ENCODE measurements around the gene GP5. TPM values are rescaled to one million over a fixed set of nuclear protein-coding genes. Genes with fewer than 3 reads are reported as not detected.
A peak's percentile ranks its signal among the peaks of the same experiment; 100 is the strongest.

Gene GP5, protein sequence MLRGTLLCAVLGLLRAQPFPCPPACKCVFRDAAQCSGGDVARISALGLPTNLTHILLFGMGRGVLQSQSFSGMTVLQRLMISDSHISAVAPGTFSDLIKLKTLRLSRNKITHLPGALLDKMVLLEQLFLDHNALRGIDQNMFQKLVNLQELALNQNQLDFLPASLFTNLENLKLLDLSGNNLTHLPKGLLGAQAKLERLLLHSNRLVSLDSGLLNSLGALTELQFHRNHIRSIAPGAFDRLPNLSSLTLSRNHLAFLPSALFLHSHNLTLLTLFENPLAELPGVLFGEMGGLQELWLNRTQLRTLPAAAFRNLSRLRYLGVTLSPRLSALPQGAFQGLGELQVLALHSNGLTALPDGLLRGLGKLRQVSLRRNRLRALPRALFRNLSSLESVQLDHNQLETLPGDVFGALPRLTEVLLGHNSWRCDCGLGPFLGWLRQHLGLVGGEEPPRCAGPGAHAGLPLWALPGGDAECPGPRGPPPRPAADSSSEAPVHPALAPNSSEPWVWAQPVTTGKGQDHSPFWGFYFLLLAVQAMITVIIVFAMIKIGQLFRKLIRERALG
- 0.39 TPM for total RNA-seq

DNA sequence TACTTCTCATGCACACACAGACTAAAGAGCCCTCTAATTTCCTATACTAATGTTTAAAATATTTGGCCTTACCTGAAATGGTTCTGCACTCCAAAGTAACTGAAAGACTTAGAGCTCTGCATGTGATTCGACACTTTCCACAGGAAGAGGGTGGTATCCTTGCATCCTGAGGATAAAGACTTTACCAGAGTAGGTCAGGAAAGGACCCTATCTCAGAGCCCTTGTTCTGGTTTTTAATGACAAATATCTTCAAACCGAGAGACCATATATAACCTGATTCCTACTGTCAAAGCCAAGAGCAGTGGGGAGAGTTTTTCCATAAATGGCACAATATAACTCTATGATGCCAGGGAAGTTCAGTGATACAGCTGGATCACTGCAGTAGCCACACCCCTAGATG is at the start of gene GP5:
GP5 (minus strand) TSS at position 101 of the 400 bp plus-strand sequence. CDS start 984 bp downstream, outside the sequence.
- DNase-seq, result no peak

DNA sequence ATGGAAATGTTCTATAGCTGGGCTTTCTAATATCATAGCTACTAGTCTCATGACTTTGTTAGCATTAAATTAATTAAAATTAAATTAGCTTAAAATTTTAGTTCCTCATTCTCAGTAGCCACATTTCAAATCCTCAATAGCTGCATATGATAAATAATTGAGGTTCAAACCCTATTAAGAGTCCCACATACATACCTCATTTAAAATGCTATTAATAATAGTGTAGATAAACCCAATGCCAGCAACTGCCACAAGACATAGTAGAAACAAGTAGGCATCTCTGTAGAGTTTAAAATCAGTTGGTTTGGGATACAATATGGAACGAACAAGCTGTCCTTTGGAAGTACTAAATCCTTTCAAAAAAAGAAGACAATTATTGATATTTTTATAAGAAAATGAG is 48.6 kb upstream of the GP5 start:
- DNase-seq, result no peak

DNA sequence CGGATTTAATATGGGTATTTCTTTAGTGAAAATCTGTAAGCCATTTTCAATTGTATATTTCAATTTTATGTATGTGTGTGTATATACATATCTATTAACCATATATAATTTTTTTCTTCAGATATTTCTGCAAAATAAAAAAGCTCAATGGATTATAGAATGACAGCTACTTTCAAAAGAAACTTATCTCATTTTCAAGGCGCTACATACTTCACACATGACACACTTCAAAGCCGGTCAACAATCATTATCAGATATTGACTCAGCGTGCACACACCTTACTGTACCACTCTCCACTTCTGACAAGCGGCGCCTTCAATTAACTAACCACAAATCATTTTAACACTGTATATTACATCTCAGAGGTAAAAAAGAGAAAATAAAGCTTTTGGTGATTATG is 48.1 kb upstream of the GP5 start:
- DNase-seq, result no peak

DNA sequence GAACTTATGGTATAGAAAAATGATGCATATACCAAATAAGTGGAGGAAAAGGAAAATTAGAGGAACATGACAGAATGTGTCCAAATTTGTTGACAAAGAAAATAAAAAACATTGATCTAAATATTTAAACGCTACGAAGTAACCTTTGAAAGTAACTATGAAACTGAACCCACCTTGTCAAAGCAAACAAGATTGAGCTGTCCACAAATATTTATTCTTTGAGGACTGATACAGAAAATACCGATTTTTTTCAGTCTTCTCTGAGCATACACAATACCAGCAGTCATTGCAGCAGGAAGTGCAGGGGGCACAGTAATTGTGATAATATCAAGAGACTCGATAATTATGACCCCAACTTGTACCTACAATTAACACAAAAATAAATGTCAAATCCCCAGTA is 47.7 kb upstream of the GP5 start:
- DNase-seq, result no peak

DNA sequence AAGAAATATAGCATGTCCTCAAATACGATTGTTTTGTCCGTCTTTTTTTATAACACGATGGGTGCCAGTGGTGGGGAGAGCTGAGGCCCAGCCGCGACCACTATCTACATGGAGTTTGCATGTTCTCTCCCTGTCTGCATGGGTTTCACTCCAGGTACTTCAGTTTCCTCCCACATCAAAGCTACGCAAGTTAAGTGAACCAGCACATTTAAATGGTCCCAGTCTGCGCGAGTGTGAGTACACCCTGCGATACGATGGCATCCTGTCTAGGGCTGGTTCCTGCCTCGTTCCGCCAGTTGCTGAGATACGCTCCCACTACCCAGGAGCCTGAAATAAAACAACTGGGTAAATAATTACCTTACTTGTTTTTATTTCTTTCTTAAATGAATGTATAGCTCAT is 47.1 kb upstream of the GP5 start:
- DNase-seq, result no peak

DNA sequence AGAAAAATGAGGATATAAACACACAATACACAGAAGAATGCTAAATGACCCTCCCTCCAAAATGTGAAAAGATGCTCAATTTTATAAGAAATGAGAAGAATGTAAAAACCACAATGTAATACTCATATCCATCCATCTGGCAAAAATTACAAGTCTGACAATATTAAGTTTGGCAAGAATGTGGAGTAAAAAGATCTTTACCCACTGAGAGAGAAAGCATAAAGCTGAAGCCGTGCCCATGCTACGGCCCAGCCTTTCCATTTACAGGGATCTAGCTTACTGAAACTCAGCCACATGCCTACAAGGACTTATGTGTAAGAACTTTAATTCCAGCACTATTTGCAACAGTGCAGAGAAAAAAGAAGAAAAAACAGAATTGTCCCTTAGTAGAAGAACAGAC is 44.8 kb upstream of the GP5 start:
- no peak for DNase-seq

DNA sequence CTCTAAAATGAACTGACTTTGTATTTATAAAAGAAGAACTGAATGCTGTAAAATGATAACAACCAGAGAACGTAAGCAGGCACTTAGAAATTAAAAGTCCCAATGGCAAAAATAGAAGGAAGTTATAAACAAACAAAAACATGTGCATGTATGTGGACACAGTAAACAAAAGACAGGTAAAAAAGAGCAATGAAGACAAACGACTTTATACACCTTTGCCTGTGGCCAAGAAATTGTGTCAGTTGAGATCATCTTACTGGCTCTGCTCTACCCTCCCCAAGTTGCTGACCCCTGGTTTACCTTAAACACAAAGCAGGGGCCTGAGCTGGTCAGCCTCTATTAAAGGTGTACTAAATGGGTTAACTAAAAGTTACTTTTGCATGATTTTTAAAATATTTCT is 41.7 kb upstream of the GP5 start:
- no peak for DNase-seq

DNA sequence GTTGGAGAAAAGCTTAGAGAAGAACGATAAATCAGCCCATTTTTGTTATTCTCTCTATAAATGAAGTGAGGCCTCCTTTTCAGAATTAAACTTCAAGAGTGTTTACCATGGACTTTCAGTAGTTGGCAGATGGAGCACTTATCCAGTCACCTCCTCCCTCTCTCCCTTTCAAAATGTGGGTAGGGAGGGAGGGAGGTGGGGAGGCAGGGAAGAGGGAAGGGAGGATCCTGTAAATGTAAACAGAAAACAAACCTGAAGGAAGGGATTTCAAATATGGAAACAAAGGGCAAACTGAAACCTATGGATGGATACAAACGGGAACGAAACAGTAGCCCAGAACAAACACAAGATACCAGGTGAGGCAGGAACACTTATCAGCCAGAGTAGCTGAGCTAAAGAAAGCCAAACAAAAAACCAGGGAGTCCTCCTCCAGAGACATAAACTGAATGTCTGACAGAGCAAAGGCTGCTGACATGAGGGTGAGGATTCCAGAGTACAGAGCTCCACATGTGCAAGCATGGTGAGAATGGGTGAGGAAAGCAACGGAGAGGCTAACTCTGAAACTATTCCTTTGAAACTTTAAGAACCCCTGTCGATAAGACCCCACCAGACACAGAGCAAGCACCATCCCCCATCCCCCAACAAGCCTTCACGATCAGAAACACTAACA is 41.0 kb upstream of the GP5 start:
- DNase-seq, result no peak

DNA sequence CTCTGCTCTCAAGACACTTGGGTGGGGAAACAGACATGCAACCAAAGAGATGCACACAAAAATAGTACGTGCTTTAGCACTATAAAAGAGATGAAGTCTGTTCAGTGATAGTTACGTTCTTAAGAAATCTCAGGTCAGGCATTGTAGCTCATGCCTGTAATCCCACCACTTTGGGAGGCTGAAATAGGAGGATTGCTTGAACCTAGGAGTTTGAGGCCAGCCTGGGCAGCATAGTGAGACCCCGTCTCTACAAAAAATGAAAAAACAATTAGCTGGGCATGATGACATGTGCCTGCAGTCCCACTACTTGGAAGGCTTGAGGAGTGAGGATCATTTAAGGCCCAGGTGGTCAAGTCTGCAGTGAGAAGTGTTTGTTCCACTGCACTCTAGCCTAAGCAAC is 35.4 kb upstream of the GP5 start:
- no peak for DNase-seq

DNA sequence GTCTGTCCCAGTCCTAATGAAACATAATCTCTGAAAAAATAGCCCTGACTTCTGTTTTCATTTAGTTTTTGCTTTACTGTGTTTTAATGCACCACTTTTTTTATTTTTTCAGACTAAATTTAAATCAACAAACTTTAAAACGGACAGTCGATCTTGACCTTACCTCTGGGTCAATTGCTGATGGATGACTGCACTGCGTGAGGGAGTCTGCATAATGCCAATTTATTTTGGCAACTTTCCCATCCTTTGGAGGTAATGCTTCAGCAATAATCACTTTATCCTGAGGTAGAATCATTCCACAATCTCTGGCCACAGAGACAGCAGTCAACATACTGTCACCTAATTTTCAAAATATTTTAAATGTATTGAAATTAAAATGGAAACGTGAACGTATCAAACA is 32.5 kb upstream of the GP5 start:
- no peak for DNase-seq

DNA sequence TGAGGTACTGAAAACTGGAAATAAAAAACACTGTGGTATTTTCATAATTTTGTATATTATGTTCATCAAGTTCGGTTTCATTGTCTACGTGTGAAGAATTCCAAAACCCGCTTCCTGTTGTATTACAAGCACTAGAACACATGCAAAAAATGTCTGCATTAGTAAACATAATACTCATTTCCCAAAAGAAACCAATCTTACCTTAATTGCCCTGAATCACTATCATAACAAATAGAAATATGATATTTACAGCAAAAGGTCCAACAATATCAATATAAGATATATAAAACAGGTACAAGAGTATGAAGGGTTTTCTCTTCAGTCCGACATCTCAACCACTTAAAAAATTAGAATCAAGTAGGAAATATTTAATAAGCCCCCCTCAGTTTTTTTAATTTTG is 26.3 kb upstream of the GP5 start:
- DNase-seq, result no peak

DNA sequence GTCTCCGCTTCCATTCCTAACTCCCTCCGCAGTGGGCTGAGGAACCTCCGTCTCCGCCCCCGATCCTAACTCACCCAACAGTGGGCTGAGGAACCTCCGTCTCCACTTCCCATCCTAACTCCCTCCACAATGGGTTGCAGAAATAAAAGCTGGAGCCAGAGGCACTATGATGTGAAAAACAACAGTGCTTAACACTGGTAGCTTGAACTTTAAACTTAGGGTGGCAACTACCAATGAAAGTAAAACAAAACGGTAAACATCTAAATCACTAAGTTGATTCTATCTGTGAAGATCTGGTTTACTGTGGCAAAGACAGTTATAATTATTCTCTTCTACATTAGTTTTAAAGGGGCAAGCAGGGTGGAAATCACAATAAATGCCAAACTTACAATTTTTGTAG is 25.9 kb upstream of the GP5 start:
- DNase-seq, result no peak

DNA sequence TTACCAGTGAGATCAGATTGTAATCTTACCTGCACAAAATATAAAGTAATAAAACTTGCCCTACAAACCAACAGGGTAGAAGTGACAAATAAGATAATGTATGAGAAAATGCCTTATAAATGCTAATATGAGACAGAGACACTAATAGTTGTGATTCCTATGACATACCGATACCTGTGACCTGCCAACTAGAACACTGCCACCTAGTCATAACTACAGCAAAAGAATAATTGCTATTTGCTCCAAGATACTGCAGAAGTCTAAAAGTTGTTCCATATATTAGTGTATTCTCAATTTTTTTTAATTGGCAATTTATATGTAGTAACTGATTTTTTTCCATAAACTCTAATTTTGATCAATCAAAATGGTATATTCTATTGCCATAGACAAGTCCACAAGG is 25.3 kb upstream of the GP5 start:
- no peak for DNase-seq

DNA sequence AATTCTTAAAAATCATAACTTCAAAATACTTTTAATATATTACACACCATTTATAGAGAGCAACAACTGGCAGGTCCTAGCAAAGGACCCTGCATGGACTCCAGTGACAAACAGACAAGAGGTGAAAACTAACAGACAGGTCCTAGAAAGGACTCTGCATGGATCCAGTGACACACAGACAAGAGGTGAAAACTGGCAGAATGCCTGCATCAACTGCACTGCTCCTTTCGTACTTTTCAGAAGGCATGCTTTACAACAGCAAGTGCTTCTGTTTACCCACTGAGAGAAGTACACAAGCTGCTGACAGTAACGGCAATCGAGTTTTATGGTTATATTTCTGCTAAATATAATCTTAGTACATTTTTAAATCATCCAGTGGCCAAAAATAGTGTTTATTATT is 24.3 kb upstream of the GP5 start:
- no peak for DNase-seq

DNA sequence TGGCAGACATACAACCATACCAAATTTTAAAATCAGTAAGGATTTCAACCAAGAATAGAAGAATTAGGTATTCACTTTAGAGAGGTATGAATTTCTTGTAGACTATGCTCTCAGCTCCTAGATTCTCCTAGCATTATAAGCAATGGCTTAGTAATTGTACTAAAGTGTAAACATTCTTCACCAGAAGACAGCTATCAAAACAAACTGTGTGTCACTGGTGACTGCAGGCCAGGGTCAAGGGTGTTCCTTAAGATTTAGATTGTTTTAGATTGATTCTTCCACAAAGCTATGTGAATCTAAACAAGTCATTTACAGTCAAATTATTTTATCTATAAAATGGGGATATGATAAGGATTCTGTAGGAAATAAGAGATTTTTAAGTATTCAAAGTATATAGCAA is 23.1 kb upstream of the GP5 start:
- DNase-seq, result no peak

DNA sequence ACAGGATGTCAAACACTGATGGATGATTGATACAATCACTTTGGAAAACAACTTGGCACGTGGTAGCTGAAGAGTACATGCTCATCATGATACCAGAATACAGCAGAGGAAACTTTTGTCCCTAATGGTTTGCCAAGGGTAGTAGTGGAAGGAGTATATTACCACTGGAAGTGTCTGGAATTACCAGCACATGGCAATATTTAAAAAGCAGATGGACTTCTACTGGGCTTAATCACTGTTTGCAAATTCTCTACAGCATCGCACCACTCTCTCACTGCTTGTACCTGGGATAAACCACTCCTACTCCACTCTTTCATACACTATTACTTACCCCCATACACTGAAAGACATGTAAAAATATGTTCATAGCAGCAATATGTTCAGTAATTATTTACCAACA is 19.6 kb upstream of the GP5 start:
- DNase-seq, result no peak

DNA sequence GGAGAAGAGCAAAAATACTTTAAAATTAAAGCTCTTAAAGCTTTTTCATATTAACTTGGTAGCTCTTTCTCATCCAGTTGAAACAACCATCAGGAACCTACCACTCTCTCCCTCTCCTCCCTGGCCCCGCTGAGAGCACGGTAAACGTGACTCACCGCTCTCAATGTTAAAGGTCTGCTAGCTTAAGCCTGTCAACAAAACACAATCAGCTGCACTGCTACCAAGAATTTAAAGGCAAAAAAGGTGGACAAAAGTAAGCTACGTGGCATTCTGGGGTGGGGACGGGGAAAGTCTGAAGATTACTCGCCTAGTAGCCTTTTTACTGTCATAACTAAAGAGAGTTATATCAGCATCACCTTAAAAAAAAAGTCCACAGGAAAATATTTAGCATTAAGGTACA is 8.4 kb upstream of the GP5 start:
- DNase-seq, result no peak

DNA sequence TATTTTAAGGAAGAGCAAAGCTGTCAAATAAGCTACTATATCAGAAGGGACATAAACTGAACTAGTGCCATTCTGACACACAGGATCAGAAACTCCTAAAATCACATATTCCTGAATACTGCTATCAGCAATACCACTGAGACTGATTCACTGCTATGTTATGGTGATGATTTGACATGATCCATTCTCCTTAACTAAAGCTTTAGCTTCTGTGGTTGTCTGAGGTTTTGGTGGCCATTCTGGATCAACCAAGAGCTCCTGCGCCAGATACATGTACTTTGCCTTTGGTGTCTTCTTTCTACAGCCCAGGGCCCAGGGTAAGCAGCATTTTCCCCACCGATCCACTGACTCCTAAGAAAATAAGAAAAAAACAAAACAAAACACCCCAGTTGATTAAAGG is 6.7 kb upstream of the GP5 start:
- no peak for DNase-seq

DNA sequence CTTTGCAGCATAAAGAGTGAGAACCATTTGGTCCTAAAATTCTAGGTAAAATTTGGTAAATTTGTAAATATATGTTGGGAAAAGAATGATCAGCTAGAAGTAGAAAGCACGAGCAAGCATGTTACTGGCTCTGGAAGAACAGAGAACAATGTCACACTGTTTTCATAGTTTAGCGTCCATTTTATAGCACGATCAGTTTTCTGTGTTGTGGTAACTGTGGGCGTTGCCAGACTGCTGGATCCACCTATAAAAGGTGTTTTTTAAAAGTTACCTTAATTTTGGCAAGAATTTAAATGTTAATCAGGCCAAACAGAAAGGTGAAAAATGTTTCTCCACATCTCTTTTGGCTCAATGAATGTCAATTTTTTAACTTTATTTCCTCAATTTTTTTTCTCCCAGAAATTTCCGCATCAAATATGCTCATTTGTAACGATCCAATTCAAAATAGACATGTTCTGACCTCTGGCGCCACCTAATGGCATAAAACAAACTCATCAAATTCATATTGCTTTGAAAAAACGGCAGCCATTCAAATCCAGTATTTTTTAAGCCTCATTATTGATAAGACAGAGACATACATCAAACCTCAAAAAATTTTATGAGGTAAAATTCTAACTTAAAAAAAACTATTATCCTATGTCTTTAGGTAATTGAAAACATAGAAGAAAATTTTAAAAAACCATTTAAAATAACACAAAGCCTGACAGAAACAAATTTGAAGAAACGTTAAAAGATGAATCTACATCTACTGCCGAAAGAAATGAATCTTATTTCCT is 5.5 kb upstream of the GP5 start:
- DNase-seq, result peak; percentile 50

DNA sequence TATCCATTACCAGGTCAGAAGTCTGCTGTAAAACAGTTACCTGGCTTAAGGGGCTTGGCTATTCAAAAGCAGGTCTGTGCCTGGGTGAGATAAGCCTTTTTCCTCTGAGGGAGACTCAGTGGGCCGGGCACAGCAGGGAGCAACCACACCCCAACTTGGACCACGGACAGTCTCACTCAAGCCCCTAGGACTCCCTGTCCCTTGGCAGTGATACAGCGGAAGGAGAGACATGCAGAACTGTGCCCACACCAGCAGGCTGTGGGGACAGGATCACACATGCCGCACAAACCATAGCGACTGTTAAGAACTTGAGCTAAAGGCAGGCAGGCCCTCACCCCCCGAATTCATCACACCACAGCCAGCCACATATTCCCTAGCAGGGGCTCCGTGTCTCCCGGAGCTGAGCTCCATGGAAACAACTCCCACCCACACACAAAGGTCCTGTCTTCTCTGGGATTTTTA is 2.8 kb upstream of the GP5 start:
- no peak for DNase-seq

DNA sequence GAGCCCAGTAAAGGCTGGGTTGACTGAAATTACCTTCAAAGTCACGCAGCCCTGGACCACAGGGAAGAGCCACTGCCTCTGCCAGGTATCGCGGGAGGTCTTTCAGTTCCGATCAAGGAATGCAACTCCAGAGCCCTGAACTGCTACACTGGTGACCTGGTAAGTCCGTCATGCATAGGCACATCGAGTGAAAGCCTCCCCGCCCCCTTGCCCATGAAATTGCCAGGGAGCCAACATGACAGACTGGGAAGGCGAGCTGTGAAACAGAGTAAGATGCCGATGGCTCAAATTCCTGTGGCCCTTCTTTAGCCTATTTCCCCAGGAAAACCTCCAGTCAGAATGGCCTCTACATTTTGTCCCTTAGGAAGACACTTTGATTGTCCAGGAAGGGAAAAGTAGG is 2.3 kb upstream of the GP5 start:
- no peak for DNase-seq

DNA sequence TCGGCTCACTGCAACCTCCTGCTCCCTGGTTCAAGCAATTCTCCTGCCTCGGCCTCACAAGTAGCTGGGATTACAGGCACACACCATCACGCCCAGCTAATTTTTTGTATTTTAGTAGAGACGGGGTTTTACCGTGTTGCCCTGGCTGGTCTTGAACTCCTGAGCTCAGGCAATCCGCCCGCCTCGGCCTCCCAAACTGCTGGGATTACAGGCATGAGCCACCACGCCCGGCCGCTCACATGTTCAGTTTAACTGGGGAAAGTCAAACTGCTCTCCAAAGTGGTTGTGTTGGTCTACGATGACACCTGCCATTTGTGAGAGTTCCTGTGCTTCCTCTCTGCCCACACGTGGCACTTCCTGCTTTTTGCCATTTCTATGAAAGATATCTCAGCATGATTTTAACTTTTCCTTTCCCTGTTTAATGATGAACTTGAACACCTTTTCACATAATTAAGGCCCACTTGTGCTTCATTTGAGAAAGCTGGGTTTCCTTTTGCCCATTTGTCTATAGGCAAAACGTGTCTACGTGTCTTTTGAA is 877 bp upstream of the GP5 start:
- no peak for DNase-seq
